GM12865 (cell line): ENCODE measurements around the gene BGLAP.
"Not testable (repeated sequence)": the region's sequence is repeated elsewhere in the genome, so short reads cannot be mapped to it uniquely, and the experiment has no call there.

Source experiments
- DNase-seq: peaks from one replicate; pipeline ENCODE4 v3.0.0; 2010; ENCODE audit warnings: low read depth
- H3K4me3 ChIP-seq: 2 replicates; pipeline ENCODE4 v1.5.1; 2011; ENCODE audit warnings: mild to moderate bottlenecking, low read depth, low read length, control low read depth
- CTCF ChIP-seq: IDR thresholded peaks from 2 replicates; pipeline ENCODE4 v1.5.1; 2011; ENCODE audit warnings: low read length, control low read depth, low read depth, inconsistent platforms; ENCODE audit not compliant: insufficient read depth; ENCODE audit errors: missing control alignments

BGLAP gene

DNA sequence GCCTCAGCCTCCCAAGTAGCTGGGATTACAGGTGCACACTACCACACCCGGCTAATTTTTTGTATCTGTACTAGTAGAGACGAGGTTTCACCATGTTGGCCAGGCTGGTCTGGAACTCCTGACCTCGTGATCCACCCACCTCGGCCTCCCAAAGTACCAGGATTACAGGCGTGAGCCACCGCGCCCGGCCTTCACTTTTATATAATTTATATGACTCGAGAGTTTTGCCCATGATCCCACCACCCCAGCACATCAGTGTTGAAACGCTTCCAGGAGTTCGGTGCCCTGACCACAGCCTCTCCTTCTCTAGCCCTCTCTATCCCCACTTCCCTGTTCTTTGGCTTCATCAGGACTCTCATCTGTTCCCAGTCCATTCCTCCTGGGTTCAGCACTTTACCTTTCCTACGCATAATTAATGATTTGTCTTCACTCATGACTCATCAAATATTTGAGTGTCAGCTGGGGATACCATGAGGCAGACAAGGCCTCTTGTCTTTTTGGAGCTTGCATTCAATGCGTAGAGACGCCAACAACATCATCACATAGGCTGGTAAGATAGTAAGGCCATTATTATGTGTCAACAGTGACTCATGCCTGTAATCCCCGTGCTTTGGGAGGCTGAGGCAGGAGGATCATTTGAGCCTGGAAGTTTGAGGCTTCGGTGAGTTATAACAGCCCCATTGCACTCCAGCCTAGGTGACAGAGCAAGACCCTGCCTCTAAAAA, 27.8 kb upstream of the BGLAP start:
- peak overlapping the region; percentile 84 for H3K4me3 ChIP-seq
- no peak for DNase-seq
- TF ChIP-seq CTCF, result no peak

GRCh38 chr1:156216361-156217086, 25.5 kb upstream of the BGLAP start:
- H3K4me3 ChIP-seq, DNase-seq: not testable (repeated sequence)

- DNase-seq, result peak; percentile 79
- H3K4me3 ChIP-seq, result peak overlapping the region; percentile 37
- TF ChIP-seq CTCF, result no peak
These were observed 24.1 kb upstream of the BGLAP start for GRCh38 chr1:156217871-156218270.

- DNase-seq, result no peak
- TF ChIP-seq CTCF, result no peak
- H3K4me3 ChIP-seq, result no peak overlapping the region
These were observed 21.8 kb upstream of the BGLAP start for GRCh38 chr1:156220226-156220625.

GRCh38 chr1:156221986-156222692, 19.8 kb upstream of the BGLAP start:
- no peak for TF ChIP-seq CTCF
- H3K4me3 ChIP-seq, result no peak overlapping the region
- DNase-seq, result no peak

- no peak for DNase-seq
- no peak for TF ChIP-seq CTCF
- H3K4me3 ChIP-seq, result no peak overlapping the region
These were observed 16.3 kb upstream of the BGLAP start for GRCh38 chr1:156225677-156226014.

DNA sequence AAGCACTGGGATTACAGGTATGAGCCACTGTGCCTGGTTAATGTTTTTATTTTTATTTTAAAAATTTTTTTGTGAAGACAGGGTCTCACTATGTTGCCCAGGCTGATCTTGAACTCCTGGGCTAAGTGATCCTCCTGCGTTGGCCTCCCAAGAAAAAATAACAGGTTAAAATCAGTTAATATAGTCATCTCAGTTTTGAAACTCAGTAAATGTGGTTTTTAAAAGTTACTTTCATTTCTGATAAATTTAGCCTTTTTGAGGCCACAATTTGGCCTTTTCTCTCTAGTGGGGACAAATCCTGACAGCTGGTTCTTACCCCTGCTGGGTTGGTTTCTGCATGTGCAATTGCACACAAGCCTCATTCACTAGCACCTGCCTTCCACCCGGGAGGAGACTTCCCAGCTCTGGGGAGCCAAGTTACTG, 15.9 kb upstream of the BGLAP start:
- DNase-seq, result peak; percentile 94
- TF ChIP-seq CTCF, result no peak
- no peak overlapping the region for H3K4me3 ChIP-seq
